SU-DHL-6 (cell line): ENCODE results near the gene SLC17A7.

Experiments
- CTCF ChIP-seq: fragments of 200-600 bp; sonication (generic); IDR thresholded peaks from one replicate; pipeline ENCODE4 v1.5.1; 2017; ENCODE audit warnings: antibody characterized with exemption, mild to moderate bottlenecking, low read length, moderate library complexity; ENCODE audit not compliant: insufficient read depth, poor library complexity, severe bottlenecking
- EZH2phosphoT487 ChIP-seq: fragments of 200-600 bp; sonication (generic), shearing (Covaris generic); conservative IDR thresholded peaks from 2 replicates; pipeline ENCODE4 v1.6.1; 2018; ENCODE audit warnings: mild to moderate bottlenecking, antibody characterized with exemption, low read length, moderate library complexity, mixed read lengths

GRCh38 chr19:49434907-49435583, 6.3 kb downstream of the SLC17A7 start:
- TF ChIP-seq CTCF (no peak), EZH2phosphoT487 (no peak)
